GM12872 (cell line): Measurements from ENCODE around the gene AMH.
A peak's percentile ranks its signal among the peaks of the same experiment; 100 is the strongest.

Source experiments
- CTCF ChIP-seq: IDR thresholded peaks from 3 replicates; pipeline ENCODE4 v1.5.1; 2011; ENCODE audit warnings: low read depth, mild to moderate bottlenecking, low read length, moderate library complexity; ENCODE audit not compliant: insufficient read depth

AMH gene

GRCh38 chr19:2249880-2250765 lies 1.0 kb downstream of the AMH start:
- TF ChIP-seq CTCF = no peak

GRCh38 chr19:2250766-2251105 lies 1.6 kb downstream of the AMH start:
- no peak for TF ChIP-seq CTCF

DNA sequence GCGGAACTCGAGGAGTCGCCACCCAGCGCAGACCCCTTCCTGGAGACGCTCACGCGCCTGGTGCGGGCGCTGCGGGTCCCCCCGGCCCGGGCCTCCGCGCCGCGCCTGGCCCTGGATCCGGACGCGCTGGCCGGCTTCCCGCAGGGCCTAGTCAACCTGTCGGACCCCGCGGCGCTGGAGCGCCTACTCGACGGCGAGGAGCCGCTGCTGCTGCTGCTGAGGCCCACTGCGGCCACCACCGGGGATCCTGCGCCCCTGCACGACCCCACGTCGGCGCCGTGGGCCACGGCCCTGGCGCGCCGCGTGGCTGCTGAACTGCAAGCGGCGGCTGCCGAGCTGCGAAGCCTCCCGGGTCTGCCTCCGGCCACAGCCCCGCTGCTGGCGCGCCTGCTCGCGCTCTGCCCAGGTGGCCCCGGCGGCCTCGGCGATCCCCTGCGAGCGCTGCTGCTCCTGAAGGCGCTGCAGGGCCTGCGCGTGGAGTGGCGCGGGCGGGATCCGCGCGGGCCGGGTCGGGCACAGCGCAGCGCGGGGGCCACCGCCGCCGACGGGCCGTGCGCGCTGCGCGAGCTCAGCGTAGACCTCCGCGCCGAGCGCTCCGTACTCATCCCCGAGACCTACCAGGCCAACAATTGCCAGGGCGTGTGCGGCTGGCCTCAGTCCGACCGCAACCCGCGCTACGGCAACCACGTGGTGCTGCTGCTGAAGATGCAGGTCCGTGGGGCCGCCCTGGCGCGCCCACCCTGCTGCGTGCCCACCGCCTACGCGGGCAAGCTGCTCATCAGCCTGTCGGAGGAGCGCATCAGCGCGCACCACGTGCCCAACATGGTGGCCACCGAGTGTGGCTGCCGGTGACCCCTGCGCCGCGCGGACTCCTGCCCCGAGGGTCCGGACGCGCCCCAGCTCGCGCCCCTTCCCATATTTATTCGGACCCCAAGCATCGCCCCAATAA lies 2.3 kb downstream of the AMH start:
- no peak for TF ChIP-seq CTCF

DNA sequence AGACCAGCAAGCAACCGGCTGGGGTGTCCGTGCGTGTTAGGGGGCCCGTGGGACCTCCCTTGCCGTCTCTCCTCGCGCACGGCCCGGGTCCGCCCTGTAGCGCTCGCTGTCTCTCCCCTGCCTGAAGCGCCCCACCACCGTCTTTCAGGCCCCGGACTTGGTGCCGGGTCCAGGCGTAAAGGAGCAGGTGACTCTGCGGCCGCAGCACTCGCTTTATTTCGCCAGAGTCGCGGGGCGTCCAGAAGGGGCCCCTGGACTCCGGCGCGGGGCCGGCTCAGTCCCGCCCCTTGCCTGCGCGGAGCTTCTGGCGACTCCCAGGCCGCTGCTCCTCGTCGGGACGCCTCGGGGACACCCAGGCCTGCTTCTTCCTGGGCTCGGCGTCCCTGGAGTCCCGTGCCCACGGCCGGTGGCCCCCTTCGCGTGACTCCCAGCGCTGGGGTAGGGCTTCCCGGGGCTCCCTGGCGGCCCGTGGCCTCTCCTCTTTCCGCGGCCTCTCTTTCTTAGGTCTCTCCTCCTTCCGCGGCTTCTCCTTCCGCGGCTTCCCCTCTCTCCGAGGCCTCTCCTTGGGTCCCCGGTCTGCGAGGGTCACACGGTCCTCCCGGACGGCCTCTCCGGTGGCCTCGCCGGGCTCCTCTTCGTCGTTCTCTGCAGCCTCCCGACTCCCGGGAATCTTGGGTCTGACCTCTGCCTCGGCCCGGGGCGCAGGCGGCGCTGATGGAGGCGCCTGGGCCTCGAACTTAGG lies 3.1 kb downstream of the AMH start:
- no peak for TF ChIP-seq CTCF

GRCh38 chr19:2252797-2253105 lies 3.6 kb downstream of the AMH start:
- no peak for TF ChIP-seq CTCF

- TF ChIP-seq CTCF = peak; percentile 53
Measured at GRCh38 chr19:2253106-2254063, 4.3 kb downstream of the AMH start.
